GM18868 (cell line): Measurements from ENCODE around the gene MUS81.

Experiments
- ATAC-seq: cut with Tn5 transposase; IDR thresholded peaks from one replicate; pipeline ENCODE4 v1.9.1; 2021; ENCODE audit warnings: mild to moderate bottlenecking, moderate library complexity; ENCODE audit not compliant: unreplicated experiment

Gene MUS81

DNA sequence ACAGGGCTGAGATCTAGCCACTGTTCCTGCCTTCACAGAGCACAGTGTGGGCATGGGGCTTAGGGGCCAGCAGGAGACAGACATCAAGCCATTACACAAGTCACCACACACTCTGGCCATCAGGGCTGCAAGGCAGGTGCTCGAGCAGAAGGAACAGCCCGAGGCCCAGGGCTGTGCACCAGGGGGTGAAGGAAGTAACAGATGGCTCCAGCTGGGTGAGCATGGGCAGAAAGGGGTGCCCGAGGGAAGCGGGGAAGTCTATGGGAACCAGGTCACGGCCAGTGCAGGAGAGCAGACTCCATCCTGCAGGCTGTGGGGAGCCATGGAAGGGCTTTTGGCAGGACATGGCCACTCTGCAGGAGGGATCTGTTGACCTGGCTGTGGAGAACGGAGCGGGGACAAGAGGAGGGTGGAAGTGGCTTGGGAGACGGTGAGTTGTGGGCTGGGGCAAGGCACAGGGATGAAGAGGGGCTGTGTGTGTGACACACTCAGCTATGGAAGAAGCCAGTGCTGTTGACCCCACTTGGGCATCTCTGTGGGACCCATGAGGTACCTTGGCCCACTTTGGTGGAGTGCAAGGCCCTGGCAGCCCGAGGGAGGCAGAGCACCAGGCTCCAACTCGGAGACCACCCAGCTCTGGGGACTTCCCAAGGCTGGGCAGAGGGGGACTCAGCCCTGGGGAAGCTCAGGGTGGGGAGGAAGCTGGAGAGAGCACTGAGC, 55.0 kb downstream of the MUS81 start:
- no peak for ATAC-seq

DNA sequence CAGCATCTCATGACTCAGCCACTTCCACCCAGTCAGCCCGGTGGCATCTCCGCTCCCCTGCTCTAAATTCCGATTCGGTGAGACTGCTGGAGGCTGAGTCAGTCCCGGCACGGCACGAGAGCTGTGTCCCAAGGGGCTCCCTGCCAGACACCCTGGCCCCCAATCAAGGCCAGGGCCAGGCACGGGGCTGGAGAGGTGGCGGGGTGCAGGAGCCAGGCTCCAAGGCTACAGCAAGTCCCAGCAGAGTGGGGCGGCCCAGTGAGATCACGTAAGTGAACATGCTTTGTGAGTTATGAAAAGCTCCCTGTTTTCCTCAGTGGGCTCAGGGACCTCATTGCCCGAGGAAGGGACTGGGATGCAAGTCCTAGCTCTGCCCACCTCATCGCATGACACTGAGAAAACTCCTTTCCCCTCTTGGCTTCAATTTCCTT, 55.6 kb downstream of the MUS81 start:
- ATAC-seq = no peak
